ENCODE results near the gene DNM1.
"Not testable (repeated sequence)": the region's sequence is repeated elsewhere in the genome, so short reads cannot be mapped to it uniquely, and the experiment has no call there.

Gene DNM1

GRCh38 chr9:128275198-128276007 lies 72.2 kb downstream of the DNM1 start, which contains the start of gene GOLGA2:
Gene GOLGA2 (minus strand): TSS chr9:128276007. CDS start chr9:128275976, 31 bp downstream.
- no peak for TF ChIP-seq CTCF (IDR thresholded peaks at IDR 0.05; ENCODE audit: insufficient read depth, missing control alignments)
- FAIRE-seq (no peak), DNase-seq (ENCODE audit: insufficient read length, low spot score) (peak; percentile 53)

- no peak for TF ChIP-seq CTCF (IDR thresholded peaks at IDR 0.05; ENCODE audit: insufficient read depth, missing control alignments)
- DNase-seq (ENCODE audit: insufficient read length, low spot score) (peak; percentile 96), FAIRE-seq (no peak)
Measured at GRCh38 chr9:128276008-128276573, 72.9 kb downstream of the DNM1 start, which contains the start of gene SWI5. Gene SWI5 (plus strand): TSS chr9:128276276.

GRCh38 chr9:128276574-128277270 lies 73.5 kb downstream of the DNM1 start:
- FAIRE-seq, result no peak
- no peak for TF ChIP-seq CTCF (IDR thresholded peaks at IDR 0.05; ENCODE audit: insufficient read depth, missing control alignments)
- no peak for DNase-seq (ENCODE audit: insufficient read length, low spot score)

- FAIRE-seq; DNase-seq (ENCODE audit: insufficient read length, low spot score): not testable (repeated sequence)
Measured at GRCh38 chr9:128279088-128280073, 76.2 kb downstream of the DNM1 start.

- TF ChIP-seq CTCF (IDR thresholded peaks at IDR 0.05; ENCODE audit: insufficient read depth, missing control alignments), result no peak
- DNase-seq (ENCODE audit: insufficient read length, low spot score), result no peak
- no peak for FAIRE-seq
Measured at GRCh38 chr9:128280084-128280622, 77.0 kb downstream of the DNM1 start.

- FAIRE-seq, result no peak
- no peak for DNase-seq (ENCODE audit: insufficient read length, low spot score)
- TF ChIP-seq CTCF (IDR thresholded peaks at IDR 0.05; ENCODE audit: insufficient read depth, missing control alignments), result no peak
Measured at GRCh38 chr9:128282500-128282899, 79.3 kb downstream of the DNM1 start.

All from D721Med (cell line).